ENCODE measurements around the gene STK25. TPM values are rescaled to one million over a fixed set of nuclear protein-coding genes. Genes with fewer than 3 reads are reported as not detected.
A peak's percentile ranks its signal among the peaks of the same experiment; 100 is the strongest.

The STK25 gene
- total RNA-seq, 1 donor from 2014 or later: 192 TPM

DNA sequence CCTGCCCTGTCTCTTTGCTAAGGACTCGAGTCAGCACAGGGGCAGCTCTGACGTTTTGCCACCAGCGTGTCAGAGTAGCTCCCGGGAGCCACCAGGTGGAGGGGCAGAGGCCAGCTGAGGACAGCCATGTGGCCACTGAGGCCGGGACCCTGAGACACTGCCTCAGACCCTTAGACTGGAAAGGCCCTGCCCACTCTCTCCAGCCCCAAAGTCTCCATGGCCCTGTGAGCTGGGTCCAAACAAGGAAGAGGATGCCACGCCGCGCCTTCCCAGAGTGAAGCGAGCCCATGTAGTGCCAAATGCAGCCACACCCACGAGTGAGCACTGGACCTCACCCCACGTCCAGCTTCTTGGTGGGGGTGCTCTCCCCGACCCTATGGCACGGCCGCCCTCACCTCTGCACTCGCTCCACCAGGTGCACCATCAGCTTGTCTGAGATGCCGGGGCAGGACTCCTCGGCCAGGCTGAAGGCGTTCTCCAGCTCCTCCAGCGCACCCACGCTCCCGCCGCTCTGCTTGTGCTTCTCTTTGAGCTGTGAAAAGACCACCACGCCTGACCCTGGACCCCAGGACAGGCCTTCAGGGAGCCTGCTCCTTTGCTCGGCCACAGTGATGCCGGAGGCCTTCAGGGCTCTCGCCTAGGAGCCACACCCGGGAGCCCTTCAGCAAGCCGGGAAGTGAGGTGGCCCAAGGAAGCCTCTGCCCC, 12.2 kb downstream of the STK25 start:
- no peak overlapping the region for H3K4me3 Mint-ChIP-seq
- no peak overlapping the region for H3K27ac Mint-ChIP-seq
- H3K9me3 Mint-ChIP-seq: no peaks in the 10 kb centered on the region
- no peaks in the 10 kb centered on the region for H3K27me3 Mint-ChIP-seq (ENCODE audit: low read depth)
- DNase-seq (ENCODE audit: low spot score in 2 of 2, unreplicated experiment in 2 of 2): no peak
- TF ChIP-seq, protein P1, sequence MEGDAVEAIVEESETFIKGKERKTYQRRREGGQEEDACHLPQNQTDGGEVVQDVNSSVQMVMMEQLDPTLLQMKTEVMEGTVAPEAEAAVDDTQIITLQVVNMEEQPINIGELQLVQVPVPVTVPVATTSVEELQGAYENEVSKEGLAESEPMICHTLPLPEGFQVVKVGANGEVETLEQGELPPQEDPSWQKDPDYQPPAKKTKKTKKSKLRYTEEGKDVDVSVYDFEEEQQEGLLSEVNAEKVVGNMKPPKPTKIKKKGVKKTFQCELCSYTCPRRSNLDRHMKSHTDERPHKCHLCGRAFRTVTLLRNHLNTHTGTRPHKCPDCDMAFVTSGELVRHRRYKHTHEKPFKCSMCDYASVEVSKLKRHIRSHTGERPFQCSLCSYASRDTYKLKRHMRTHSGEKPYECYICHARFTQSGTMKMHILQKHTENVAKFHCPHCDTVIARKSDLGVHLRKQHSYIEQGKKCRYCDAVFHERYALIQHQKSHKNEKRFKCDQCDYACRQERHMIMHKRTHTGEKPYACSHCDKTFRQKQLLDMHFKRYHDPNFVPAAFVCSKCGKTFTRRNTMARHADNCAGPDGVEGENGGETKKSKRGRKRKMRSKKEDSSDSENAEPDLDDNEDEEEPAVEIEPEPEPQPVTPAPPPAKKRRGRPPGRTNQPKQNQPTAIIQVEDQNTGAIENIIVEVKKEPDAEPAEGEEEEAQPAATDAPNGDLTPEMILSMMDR (IDR thresholded peaks at IDR 0.05; ENCODE audit: unreplicated experiment): no peak
- H3K4me1 Mint-ChIP-seq: no peaks in the 10 kb centered on the region
- H3K36me3 Mint-ChIP-seq: peaks cover 9% of the 10 kb centered on the region

GRCh38 chr2:241495172-241496002, 13.0 kb downstream of the STK25 start:
- no peak for DNase-seq (ENCODE audit: low spot score in 2 of 2, unreplicated experiment in 2 of 2)
- H3K36me3 Mint-ChIP-seq: peaks cover 9% of the 10 kb centered on the region
- no peak overlapping the region for H3K4me3 Mint-ChIP-seq
- no peak overlapping the region for H3K27ac Mint-ChIP-seq
- no peaks in the 10 kb centered on the region for H3K9me3 Mint-ChIP-seq
- TF ChIP-seq, protein P1 (IDR thresholded peaks at IDR 0.05; ENCODE audit: unreplicated experiment): no peak
- H3K27me3 Mint-ChIP-seq (ENCODE audit: low read depth): no peaks in the 10 kb centered on the region
- peaks cover 2% of the 10 kb centered on the region for H3K4me1 Mint-ChIP-seq

DNA sequence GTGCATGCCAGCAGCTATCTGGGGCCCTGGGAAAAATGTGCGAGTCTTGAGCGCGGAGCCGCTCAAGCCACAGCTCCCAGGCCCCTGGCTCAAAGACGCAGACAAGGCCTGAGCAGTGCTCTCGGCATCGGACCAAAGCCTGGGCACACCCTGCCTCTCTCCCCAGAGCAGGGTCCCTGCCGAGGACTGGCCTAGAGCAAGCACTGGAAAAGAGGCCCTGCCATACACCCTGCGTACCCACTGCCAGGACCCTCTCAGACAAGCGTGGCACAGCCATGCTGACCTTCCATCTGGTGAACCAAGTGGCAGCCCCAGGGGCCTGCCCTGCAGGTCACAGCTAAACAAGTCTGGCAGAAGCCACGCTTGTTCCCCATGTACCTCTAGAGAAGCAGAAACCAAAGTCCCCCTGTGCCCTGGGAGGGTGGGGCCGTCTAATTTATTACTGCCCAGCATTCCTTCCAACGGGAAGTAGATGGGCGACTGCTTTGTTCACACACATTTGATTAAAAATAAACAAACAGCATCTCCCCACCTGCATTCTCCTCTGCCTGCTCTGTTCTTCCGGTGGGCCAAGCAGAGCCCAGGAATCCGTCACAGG, 14.0 kb downstream of the STK25 start:
- TF ChIP-seq, protein P1 (IDR thresholded peaks at IDR 0.05; ENCODE audit: unreplicated experiment): no peak
- H3K4me3 Mint-ChIP-seq: no peak overlapping the region
- H3K9me3 Mint-ChIP-seq: no peaks in the 10 kb centered on the region
- H3K4me1 Mint-ChIP-seq: peaks cover 4% of the 10 kb centered on the region
- H3K27ac Mint-ChIP-seq: no peak overlapping the region
- H3K36me3 Mint-ChIP-seq: peaks cover 9% of the 10 kb centered on the region
- DNase-seq (ENCODE audit: low spot score in 2 of 2, unreplicated experiment in 2 of 2): no peak
- H3K27me3 Mint-ChIP-seq (ENCODE audit: low read depth): no peaks in the 10 kb centered on the region

DNA sequence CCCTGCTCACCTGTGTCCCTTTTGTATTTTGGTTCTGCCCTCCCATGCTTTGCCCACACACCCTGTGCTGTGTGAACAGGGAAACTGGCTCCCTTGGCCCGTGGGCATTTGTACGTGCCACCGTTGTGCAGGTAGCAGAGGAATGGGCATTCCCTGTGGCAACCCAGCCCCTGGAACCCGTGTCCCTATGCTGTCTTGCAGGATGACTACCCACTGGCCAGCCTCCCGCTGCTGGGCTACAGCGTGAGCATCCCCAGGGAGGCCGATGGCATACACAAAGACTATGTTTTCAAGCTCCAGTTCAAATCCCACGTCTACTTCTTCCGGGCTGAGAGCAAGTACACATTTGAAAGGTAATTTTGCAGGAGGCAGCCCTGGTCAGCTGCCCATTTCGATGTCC, 15.3 kb downstream of the STK25 start:
- H3K4me3 Mint-ChIP-seq: no peak overlapping the region
- peaks cover 4% of the 10 kb centered on the region for H3K4me1 Mint-ChIP-seq
- H3K36me3 Mint-ChIP-seq: peaks cover 9% of the 10 kb centered on the region
- no peaks in the 10 kb centered on the region for H3K27me3 Mint-ChIP-seq (ENCODE audit: low read depth)
- no peak overlapping the region for H3K27ac Mint-ChIP-seq
- no peak for DNase-seq (ENCODE audit: low spot score in 2 of 2, unreplicated experiment in 2 of 2)
- TF ChIP-seq, protein P1 (IDR thresholded peaks at IDR 0.05; ENCODE audit: unreplicated experiment): no peak
- no peaks in the 10 kb centered on the region for H3K9me3 Mint-ChIP-seq

GRCh38 chr2:241492174-241492565, 16.2 kb downstream of the STK25 start:
- H3K9me3 Mint-ChIP-seq: no peaks in the 10 kb centered on the region
- H3K27me3 Mint-ChIP-seq (ENCODE audit: low read depth): no peaks in the 10 kb centered on the region
- DNase-seq (ENCODE audit: low spot score in 2 of 2, unreplicated experiment in 2 of 2): no peak
- H3K36me3 Mint-ChIP-seq: peaks cover 9% of the 10 kb centered on the region
- H3K4me1 Mint-ChIP-seq: peaks cover 4% of the 10 kb centered on the region
- H3K27ac Mint-ChIP-seq: peak overlapping the region; percentile 18
- TF ChIP-seq, protein P1 (IDR thresholded peaks at IDR 0.05; ENCODE audit: unreplicated experiment): no peak
- H3K4me3 Mint-ChIP-seq: no peak overlapping the region
